CD4-positive, alpha-beta memory T cell (primary cell): ENCODE measurements around the gene LRPAP1. TPM values are rescaled to one million over a fixed set of nuclear protein-coding genes. Genes with fewer than 3 reads are reported as not detected.
"Not testable (repeated sequence)": the region's sequence is repeated elsewhere in the genome, so short reads cannot be mapped to it uniquely, and the experiment has no call there.

ENCODE experiments used
- CTCF ChIA-PET: fragments of 350-600 bp; sonication (Branson Sonifier 250); formaldehyde crosslinking; loops from one replicate; lab custom pipeline; 2021; ENCODE audit warnings: inconsistent platforms; ENCODE audit not compliant: partially characterized antibody; lab: Charles Lee
- POLR2A ChIA-PET: fragments of 350-600 bp; sonication (Branson Sonifier 250); formaldehyde crosslinking; loops from one replicate; lab custom pipeline; 2021; ENCODE audit not compliant: partially characterized antibody; lab: Charles Lee
- DNase-seq, 5 donors: peaks; one replicate each; pipeline versions ENCODE4 v3.0.0 to v3.0.0-alpha.2; 2020 to 2022; ENCODE audit warnings: mixed read lengths in 1 of 5
- H3K27ac ChIP-seq: one replicate; pipeline ENCODE4 v1.7.0; 2013; ENCODE audit warnings: low read depth, low read length
- H3K27me3 ChIP-seq: 2 replicates; pipeline ENCODE4 v1.7.0; 2013; ENCODE audit warnings: mild to moderate bottlenecking, low read length, moderate library complexity; ENCODE audit not compliant: insufficient read depth
- H3K36me3 ChIP-seq: 2 replicates; pipeline ENCODE4 v1.7.0; 2013; ENCODE audit warnings: mild to moderate bottlenecking, low read length, moderate library complexity; ENCODE audit not compliant: insufficient read depth
- H3K4me1 ChIP-seq: 2 replicates; pipeline ENCODE4 v1.7.0; 2013; ENCODE audit warnings: mild to moderate bottlenecking, low read length, moderate library complexity; ENCODE audit not compliant: insufficient read depth
- H3K4me3 ChIP-seq, 2 donors: one replicate each; pipeline ENCODE4 v1.7.0; 2013; ENCODE audit warnings: low read length in 2 of 2, mild to moderate bottlenecking in 1 of 2
- H3K9me3 ChIP-seq, 2 donors: one replicate each; pipeline ENCODE4 v1.7.0; 2013; ENCODE audit warnings: low read length in 2 of 2, control low read depth in 1 of 2; ENCODE audit not compliant: control insufficient read depth in 1 of 2
- H3K27ac Mint-ChIP-seq, 7 donors: one replicate each; pipeline ENCODE4 v1.8.0; 2020 to 2021; ENCODE audit warnings: mixed read lengths in 7 of 7, mild to moderate bottlenecking in 6 of 7, inconsistent platforms in 3 of 7, moderate library complexity in 3 of 7
- H3K27me3 Mint-ChIP-seq, 2 donors: one replicate each; pipeline ENCODE4 v1.8.0; 2020 to 2021; ENCODE audit warnings: mixed read lengths in 2 of 2
- H3K36me3 Mint-ChIP-seq, 2 donors: one replicate each; pipeline ENCODE4 v1.8.0; 2020 to 2021; ENCODE audit warnings: mixed read lengths in 2 of 2, inconsistent platforms in 1 of 2, mild to moderate bottlenecking in 1 of 2
- H3K4me1 Mint-ChIP-seq, 4 donors: one replicate each; pipeline ENCODE4 v1.8.0; 2020 to 2021; ENCODE audit warnings: mixed read lengths in 4 of 4, mild to moderate bottlenecking in 1 of 4
- H3K4me3 Mint-ChIP-seq, 8 donors: one replicate each; pipeline ENCODE4 v1.8.0; 2020 to 2021; ENCODE audit warnings: mixed read lengths in 8 of 8, mild to moderate bottlenecking in 7 of 8, moderate library complexity in 6 of 8, inconsistent platforms in 3 of 8
- H3K9me3 Mint-ChIP-seq, 8 donors: one replicate each; pipeline ENCODE4 v1.8.0; 2020 to 2021; ENCODE audit warnings: mixed read lengths in 8 of 8, mild to moderate bottlenecking in 5 of 8, inconsistent platforms in 3 of 8, moderate library complexity in 1 of 8
- intact Hi-C: fragments of 100-400 bp; cut with micrococcal nuclease; formaldehyde crosslinking; loops from one replicate; pipeline ENCODE4 v1.15.1; 2023
- polyA plus RNA-seq, 2 donors: library from polyadenylated mRNA; unstranded; fragments of 300-500 nt; fragmentation: Illumina TruSeq; gene quantifications; one replicate each; pipeline ENCODE4 v1.2.3, GENCODE V29; 2021
- total RNA-seq, 2 experiments: library from RNA; stranded (reverse); gene quantifications; one replicate each; pipeline ENCODE4 v1.2.3, GENCODE V29; 2021

Gene LRPAP1
- total and polyA plus RNA-seq, 4 experiments from 2014 or later, result 84.7 to 122 (median 91.1) TPM

DNA sequence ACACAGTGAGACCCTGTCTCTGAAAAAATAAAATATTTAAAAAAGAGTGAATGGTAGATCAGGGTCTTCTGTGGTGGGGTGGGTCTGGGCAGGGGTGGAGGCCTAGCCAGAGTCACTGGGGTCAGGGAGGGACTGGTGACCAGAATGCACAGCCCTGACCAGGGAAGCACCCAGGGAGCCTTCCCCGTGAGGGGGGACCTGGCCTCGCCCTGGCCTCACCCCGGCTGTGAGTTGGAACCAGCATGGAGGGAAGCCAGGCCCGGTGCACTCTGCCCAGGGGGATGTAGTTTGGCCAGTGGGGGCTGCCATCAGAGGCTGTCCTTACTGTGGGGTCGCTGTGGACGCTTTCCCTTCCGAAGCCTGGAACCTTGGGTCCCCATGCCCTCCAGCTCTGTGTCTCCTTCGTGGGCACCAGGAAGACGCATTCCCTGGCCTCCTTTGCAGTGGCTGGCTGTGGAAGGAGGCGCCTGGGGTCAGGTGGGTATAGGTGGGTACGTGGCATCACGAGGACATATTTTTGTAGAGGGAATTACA, 18.6 kb upstream of the LRPAP1 start:
- POLR2A ChIA-PET, H3K27me3 Mint-ChIP-seq: not testable (repeated sequence)

DNA sequence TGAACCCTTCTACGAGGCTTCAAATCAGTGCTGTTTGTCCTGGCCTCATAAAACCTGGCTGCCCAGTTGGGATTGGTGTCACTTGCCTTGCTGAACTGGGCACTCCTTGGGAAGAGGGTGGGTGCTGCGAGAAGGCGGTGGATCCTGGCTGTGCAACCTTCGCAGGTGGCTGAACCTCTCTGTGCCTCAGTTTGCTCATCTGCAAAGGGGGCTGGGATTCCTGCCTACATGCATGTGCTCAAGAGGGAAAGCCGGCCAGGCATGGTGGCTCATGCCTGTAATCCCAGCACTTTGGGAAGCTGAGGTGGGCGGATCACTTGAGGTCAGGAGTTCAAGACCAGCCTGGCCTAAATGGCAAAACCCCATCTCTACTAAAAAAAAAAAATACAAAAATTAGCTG, 17.8 kb upstream of the LRPAP1 start:
- H3K27ac Mint-ChIP-seq, H3K4me3 Mint-ChIP-seq, H3K27me3 ChIP-seq, POLR2A ChIA-PET, H3K27me3 Mint-ChIP-seq, CTCF ChIA-PET, H3K36me3 Mint-ChIP-seq, H3K36me3 ChIP-seq, H3K4me3 ChIP-seq, H3K9me3 Mint-ChIP-seq, H3K4me1 Mint-ChIP-seq, intact Hi-C loops, H3K27ac ChIP-seq, DNase-seq, H3K9me3 ChIP-seq, H3K4me1 ChIP-seq: not testable (repeated sequence)

More for the DNA sequence above, 18.6 kb upstream of the LRPAP1 start:
- H3K4me3 ChIP-seq, CTCF ChIA-PET, H3K9me3 ChIP-seq, H3K36me3 Mint-ChIP-seq, H3K27ac ChIP-seq, H3K27me3 ChIP-seq, H3K4me1 ChIP-seq, DNase-seq, intact Hi-C loops, H3K4me1 Mint-ChIP-seq, H3K27ac Mint-ChIP-seq, H3K4me3 Mint-ChIP-seq, H3K9me3 Mint-ChIP-seq, H3K36me3 ChIP-seq: not testable (repeated sequence)

DNA sequence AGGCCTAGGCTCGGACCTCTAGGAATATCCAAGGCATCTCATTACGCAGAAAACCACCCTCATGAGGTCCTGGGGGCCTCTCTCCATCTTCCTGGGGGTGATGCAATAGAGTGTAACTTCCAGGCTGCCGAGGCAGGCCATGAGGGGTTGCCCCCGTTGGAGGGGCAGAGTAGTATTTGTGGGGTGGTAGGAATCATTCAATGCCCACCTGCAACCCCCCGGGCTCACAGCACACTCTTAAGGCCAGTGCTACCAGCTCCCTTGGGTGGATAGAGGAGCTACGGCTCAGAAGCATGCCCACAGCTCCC, 17.4 kb upstream of the LRPAP1 start:
- H3K27me3 Mint-ChIP-seq, H3K27ac Mint-ChIP-seq, H3K4me1 Mint-ChIP-seq, H3K27me3 ChIP-seq, H3K4me1 ChIP-seq, POLR2A ChIA-PET, H3K36me3 Mint-ChIP-seq, H3K9me3 ChIP-seq, H3K4me3 Mint-ChIP-seq, CTCF ChIA-PET, H3K4me3 ChIP-seq, DNase-seq, H3K27ac ChIP-seq, intact Hi-C loops, H3K9me3 Mint-ChIP-seq, H3K36me3 ChIP-seq: not testable (repeated sequence)

DNA sequence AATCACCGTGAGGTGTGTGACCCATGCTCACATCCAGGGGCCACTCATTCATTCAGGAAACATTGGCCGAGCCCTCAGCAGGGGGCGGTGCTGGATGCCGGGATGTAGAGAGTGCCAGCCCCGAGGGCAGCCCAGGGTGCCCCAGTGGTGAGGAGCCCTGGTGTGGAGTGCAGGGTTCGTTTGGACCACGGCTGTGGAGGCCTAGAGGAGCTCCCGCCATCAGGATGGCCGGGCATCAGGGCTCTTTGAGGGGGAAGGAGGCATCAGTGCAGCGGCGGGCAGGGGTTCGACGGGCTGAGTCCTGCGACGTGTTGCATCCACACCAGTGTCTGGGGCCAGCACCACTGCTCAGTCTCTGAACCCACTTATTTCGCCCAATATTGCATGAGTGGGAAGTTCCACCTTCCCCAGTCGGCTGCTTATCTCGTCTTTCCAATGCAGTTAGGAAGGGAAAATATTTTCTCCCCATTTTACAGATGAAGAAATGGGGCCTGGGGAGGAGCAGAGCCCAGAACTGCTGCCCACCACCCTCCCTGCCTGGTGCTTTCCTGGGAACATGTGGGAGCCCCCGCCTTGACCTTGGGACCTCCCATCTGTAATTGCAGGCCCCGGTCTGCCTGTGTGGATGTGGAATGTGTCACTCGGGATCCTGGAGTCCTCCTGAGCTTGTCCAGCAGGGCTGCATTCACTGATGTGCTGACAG, 16.9 kb upstream of the LRPAP1 start:
- POLR2A ChIA-PET, H3K36me3 Mint-ChIP-seq, DNase-seq, intact Hi-C loops, H3K9me3 Mint-ChIP-seq, H3K36me3 ChIP-seq, H3K4me1 ChIP-seq, H3K4me3 Mint-ChIP-seq, H3K4me3 ChIP-seq, H3K27ac Mint-ChIP-seq, H3K4me1 Mint-ChIP-seq, H3K9me3 ChIP-seq, H3K27me3 ChIP-seq, CTCF ChIA-PET, H3K27me3 Mint-ChIP-seq, H3K27ac ChIP-seq: not testable (repeated sequence)

DNA sequence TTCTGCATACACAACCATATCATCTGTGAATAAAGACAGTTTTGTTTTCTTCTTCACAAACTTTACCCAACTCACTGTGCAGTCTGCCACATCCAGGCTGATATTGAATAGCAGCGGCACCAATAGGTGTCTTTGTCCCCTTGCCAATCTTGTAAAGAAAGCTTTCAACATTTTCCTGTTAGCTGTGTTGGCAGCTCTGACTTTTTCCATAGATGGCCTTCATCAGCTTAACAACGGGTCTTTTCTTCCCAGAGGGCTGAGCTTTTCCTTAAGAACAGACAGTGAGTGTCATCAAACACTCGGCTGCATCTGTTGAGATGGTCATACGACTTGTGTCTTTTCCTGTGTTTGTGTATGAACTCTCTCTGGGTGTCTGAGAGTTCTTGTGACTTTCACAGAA, 14.5 kb upstream of the LRPAP1 start:
- H3K4me3 Mint-ChIP-seq, CTCF ChIA-PET, POLR2A ChIA-PET, H3K9me3 ChIP-seq, H3K27ac Mint-ChIP-seq, H3K27me3 Mint-ChIP-seq, H3K9me3 Mint-ChIP-seq, H3K27me3 ChIP-seq, H3K36me3 Mint-ChIP-seq, H3K27ac ChIP-seq, intact Hi-C loops, H3K36me3 ChIP-seq, H3K4me1 ChIP-seq, H3K4me3 ChIP-seq, H3K4me1 Mint-ChIP-seq, DNase-seq: not testable (repeated sequence)

DNA sequence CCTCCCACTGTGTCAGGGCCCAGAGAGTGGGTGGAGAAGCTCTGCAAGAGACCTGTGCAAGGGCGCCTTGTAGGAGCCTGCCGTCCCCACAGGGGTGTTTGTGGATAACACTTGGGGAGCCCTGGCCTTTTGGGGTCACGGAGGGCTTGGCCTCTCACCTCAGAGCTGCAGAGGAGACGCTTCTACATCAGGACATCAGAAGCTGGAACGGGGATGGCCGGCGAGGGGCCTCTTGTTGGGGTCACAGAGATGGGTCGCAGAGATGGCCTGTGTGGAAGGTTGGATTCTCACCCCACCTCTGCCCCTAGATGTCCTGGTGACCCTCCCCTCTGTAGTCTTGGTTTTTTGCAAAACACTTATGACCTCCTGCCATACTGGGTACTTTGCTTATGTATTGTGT, 13.1 kb upstream of the LRPAP1 start:
- H3K4me1 Mint-ChIP-seq, H3K4me3 Mint-ChIP-seq, H3K27me3 ChIP-seq, H3K9me3 Mint-ChIP-seq, DNase-seq, H3K27ac Mint-ChIP-seq, H3K27ac ChIP-seq, H3K36me3 Mint-ChIP-seq, CTCF ChIA-PET, H3K4me1 ChIP-seq, intact Hi-C loops, H3K27me3 Mint-ChIP-seq, H3K4me3 ChIP-seq, H3K9me3 ChIP-seq, H3K36me3 ChIP-seq, POLR2A ChIA-PET: not testable (repeated sequence)

DNA sequence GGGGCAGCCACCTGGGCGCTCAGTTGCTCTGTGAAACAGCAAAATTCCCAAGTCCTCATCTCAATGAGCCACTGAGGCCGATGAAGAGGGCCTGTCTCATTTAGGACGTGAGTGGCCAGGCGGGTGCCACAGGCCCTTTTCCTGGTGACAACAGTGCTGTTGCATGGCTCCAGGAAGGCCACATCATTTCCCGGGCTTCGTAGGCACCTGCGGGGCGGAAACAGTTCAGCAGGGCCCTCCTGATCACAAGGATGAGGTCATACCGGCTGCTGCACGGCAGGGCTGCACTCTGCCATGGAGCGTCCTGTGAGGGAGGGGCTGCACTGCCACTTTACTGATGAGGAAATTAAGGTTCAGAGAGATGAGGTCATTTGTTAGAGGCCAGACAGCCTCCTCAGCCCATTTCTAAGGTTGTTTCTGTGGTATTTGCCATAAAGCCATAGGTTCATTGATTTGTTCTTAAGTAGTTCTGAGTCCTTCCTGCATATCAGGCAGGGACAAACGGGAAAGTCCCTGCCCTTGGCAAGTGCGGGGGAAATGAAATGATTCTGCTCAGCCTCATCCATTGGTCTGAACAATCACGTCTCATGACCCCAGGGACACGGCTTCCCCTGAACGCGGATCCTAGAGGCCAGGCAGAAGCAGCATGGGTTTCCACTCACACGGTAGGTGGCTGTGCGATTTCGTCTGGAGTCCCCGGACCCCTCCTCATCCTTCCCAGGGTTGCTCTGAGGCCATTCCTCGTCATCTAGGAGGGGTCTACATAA, 12.2 kb upstream of the LRPAP1 start:
- H3K27me3 ChIP-seq, H3K4me1 ChIP-seq, H3K27ac Mint-ChIP-seq, H3K27me3 Mint-ChIP-seq, H3K27ac ChIP-seq, POLR2A ChIA-PET, CTCF ChIA-PET, H3K9me3 ChIP-seq, H3K36me3 Mint-ChIP-seq, DNase-seq, intact Hi-C loops, H3K4me1 Mint-ChIP-seq, H3K4me3 Mint-ChIP-seq, H3K4me3 ChIP-seq, H3K9me3 Mint-ChIP-seq, H3K36me3 ChIP-seq: not testable (repeated sequence)
